Activated CD8-positive, alpha-beta memory T cell treated with anti-CD3 and anti-CD28 coated beads for 24 hours (primary cell): ENCODE measurements around the gene SERPINE2.

Source experiments
- DNase-seq: peaks from one replicate; pipeline ENCODE4 v3.0.0-alpha.2; 2020

SERPINE2 gene

GRCh38 chr2:223937535-223937934 is 101.6 kb downstream of the SERPINE2 start:
- DNase-seq: no peak

- no peak for DNase-seq
Measured at GRCh38 chr2:223936862-223937326, 102.2 kb downstream of the SERPINE2 start.

- DNase-seq: no peak
Measured at GRCh38 chr2:223935459-223936125, 103.5 kb downstream of the SERPINE2 start.

GRCh38 chr2:223934870-223935269 is 104.2 kb downstream of the SERPINE2 start:
- DNase-seq: no peak

GRCh38 chr2:223932816-223933800 is 106.0 kb downstream of the SERPINE2 start:
- DNase-seq: no peak

GRCh38 chr2:223930103-223930976 is 108.7 kb downstream of the SERPINE2 start:
- no peak for DNase-seq

- DNase-seq: no peak
Measured at GRCh38 chr2:223929571-223930102, 109.4 kb downstream of the SERPINE2 start.

GRCh38 chr2:223928113-223929006 is 110.7 kb downstream of the SERPINE2 start:
- DNase-seq: no peak

- DNase-seq: no peak
Measured at GRCh38 chr2:223925106-223925505, 114.0 kb downstream of the SERPINE2 start.
